HCT116 (cell line): ENCODE data around the gene GRAMD2A. TPM values are rescaled to one million over a fixed set of nuclear protein-coding genes. Genes with fewer than 3 reads are reported as not detected.

Experiments used
- ATAC-seq: fragments of 200-7000 bp; cut with Tn5 transposase; 2 replicates; pipeline ENCODE4 v1.9.1; 2020; ENCODE audit warnings: mild to moderate bottlenecking, moderate library complexity
- BruUV-seq: library from RNA; stranded (reverse); fragments of 400-500 nt; replicated peaks from 2 replicates; lab custom pipeline; 2021; lab: Mats Ljungman, UMichigan
- CTCF ChIA-PET: fragments of 300-600 bp; sonication (Branson Sonifier 250); formaldehyde crosslinking; loops from one replicate; lab custom pipeline; 2021; ENCODE audit warnings: antibody characterized with exemption; lab: Charles Lee
- POLR2A ChIA-PET: fragments of 300-600, 350-600 bp; sonication (Branson Sonifier 250); formaldehyde crosslinking; loops from one replicate; lab custom pipeline; 2021; ENCODE audit warnings: antibody characterized with exemption; lab: Charles Lee
- RAD21 ChIA-PET, 2 experiments: fragments of 300-600 bp; sonication (Branson Sonifier 250); formaldehyde crosslinking; loops; one replicate each; lab custom pipeline; 2023; ENCODE audit warnings: low total read pairs in 2 of 2; ENCODE audit not compliant: uncharacterized antibody in 2 of 2, unreplicated experiment in 2 of 2, low non-redundant PET in 1 of 2; lab: Charles Lee
- DNase-seq: peaks from one replicate; pipeline ENCODE4 v3.0.0-alpha.2; 2010; ENCODE audit warnings: low read depth, low spot score
- H2AFZ ChIP-seq: fragments of 200-600 bp; shearing (Covaris generic), sonication (generic); 2 replicates; pipeline ENCODE4 v1.6.1; 2017; ENCODE audit warnings: low read depth, mixed run types, mixed read lengths, antibody characterized with exemption, low read length; ENCODE audit not compliant: poor library complexity, severe bottlenecking
- H3K27ac ChIP-seq: 2 replicates; pipeline ENCODE4 v1.5.1; 2012; ENCODE audit warnings: low read depth, low read length
- H3K27me3 ChIP-seq: fragments of 200-600 bp; sonication (generic); 2 replicates; pipeline ENCODE4 v1.6.1; 2016; ENCODE audit warnings: mixed run types, low read length, mixed read lengths; ENCODE audit not compliant: insufficient read depth
- H3K36me3 ChIP-seq, 2 experiments: fragments of 200-500 bp in 1 of 2; fragments of 200-600 bp in 1 of 2; sonication (Bioruptor generic) in 1 of 2; sonication (generic) in 1 of 2; 2 replicates each; pipeline versions ENCODE4 v1.5.1 to v1.6.1; 2014 to 2016; ENCODE audit warnings: low read length in 2 of 2, inconsistent platforms in 1 of 2, mixed read lengths in 1 of 2, mixed run types in 1 of 2; ENCODE audit not compliant: insufficient read depth in 2 of 2, control insufficient read depth in 1 of 2
- H3K4me1 ChIP-seq, 2 experiments: fragments of 200-600 bp in 1 of 2; sonication (generic) in 1 of 2; 2 replicates each; pipeline versions ENCODE4 v1.5.1 to v1.6.1; 2012 to 2017; ENCODE audit warnings: low read length in 2 of 2, inconsistent platforms in 1 of 2, mild to moderate bottlenecking in 1 of 2, mixed read lengths in 1 of 2, mixed run types in 1 of 2, moderate library complexity in 1 of 2; ENCODE audit not compliant: insufficient read depth in 2 of 2, control insufficient read depth in 1 of 2
- H3K4me2 ChIP-seq: fragments of 200-600 bp; sonication (generic); 2 replicates; pipeline ENCODE4 v1.6.1; 2017; ENCODE audit warnings: mixed run types, low read length, mixed read lengths
- H3K4me3 ChIP-seq, 2 experiments: fragments of 200-600 bp in 1 of 2; sonication (generic) in 1 of 2; replicated peaks in 1 of 2; 2 replicates each; pipeline ENCODE4 v1.5.1; 2011 to 2016; ENCODE audit warnings: low read length in 2 of 2, control low read depth in 1 of 2, low read depth in 1 of 2, mild to moderate bottlenecking in 1 of 2, mixed read lengths in 1 of 2, mixed run types in 1 of 2
- H3K79me2 ChIP-seq: fragments of 200-600 bp; sonication (generic); 2 replicates; pipeline ENCODE4 v1.6.1; 2017; ENCODE audit warnings: mild to moderate bottlenecking, mixed run types, low read length, moderate library complexity, mixed read lengths; ENCODE audit not compliant: insufficient read depth
- H3K9ac ChIP-seq: fragments of 200-600 bp; sonication (generic); 2 replicates; pipeline ENCODE4 v1.6.1; 2016; ENCODE audit warnings: low read length, mixed read lengths
- H3K9me2 ChIP-seq: fragments of 200-600 bp; sonication (generic), shearing (Covaris generic); 2 replicates; pipeline ENCODE4 v1.6.1; 2017; ENCODE audit warnings: mixed run types, mild to moderate bottlenecking, moderate library complexity; ENCODE audit not compliant: insufficient read depth
- H3K9me3 ChIP-seq, 2 experiments: fragments of 200-500 bp in 1 of 2; fragments of 200-600 bp in 1 of 2; sonication (Bioruptor generic) in 1 of 2; sonication (generic) in 1 of 2; 2 replicates each; pipeline ENCODE4 v1.6.1; 2014 to 2017; ENCODE audit warnings: low read length in 2 of 2, mixed read lengths in 2 of 2, inconsistent platforms in 1 of 2, low read depth in 1 of 2, mild to moderate bottlenecking in 1 of 2, mixed run types in 1 of 2, moderate library complexity in 1 of 2; ENCODE audit not compliant: control insufficient read depth in 1 of 2, insufficient read depth in 1 of 2
- H4K20me1 ChIP-seq: fragments of 200-600 bp; sonication (generic), shearing (Covaris generic); 2 replicates; pipeline ENCODE4 v1.6.1; 2017; ENCODE audit warnings: mixed run types, mild to moderate bottlenecking, moderate library complexity; ENCODE audit not compliant: insufficient read depth
- CTCF ChIP-seq, 3 experiments: fragments of 200-600 bp in 1 of 3; sonication (generic) in 1 of 3; IDR thresholded peaks in 2 of 3; conservative IDR thresholded peaks in 1 of 3; 2 replicates each; pipeline ENCODE4 v1.5.1; 2012 to 2017; ENCODE audit warnings: low read depth in 2 of 3, low read length in 2 of 3, antibody characterized with exemption in 1 of 3, borderline replicate concordance in 1 of 3, control low read depth in 1 of 3, mild to moderate bottlenecking in 1 of 3, mixed read lengths in 1 of 3, mixed run types in 1 of 3, moderate library complexity in 1 of 3; ENCODE audit not compliant: insufficient read depth in 1 of 3
- ELF1 ChIP-seq: IDR thresholded peaks from 2 replicates; pipeline ENCODE4 v1.6.1; 2012; ENCODE audit warnings: low read depth, borderline replicate concordance
- EZH2 ChIP-seq: fragments of 200-600 bp; sonication (generic); IDR thresholded peaks from 2 replicates; pipeline ENCODE4 v1.6.1; 2017; ENCODE audit warnings: antibody characterized with exemption, mixed run types
- EZH2phosphoT487 ChIP-seq: fragments of 200-600 bp; IDR thresholded peaks from 2 replicates; pipeline ENCODE4 v1.6.1; 2018; ENCODE audit warnings: antibody characterized with exemption, borderline replicate concordance
- POLR2A ChIP-seq: IDR thresholded peaks from 2 replicates; pipeline ENCODE4 v1.7.0; 2011; ENCODE audit warnings: borderline replicate concordance; ENCODE audit not compliant: insufficient read depth, insufficient read length; ENCODE audit errors: extremely low read depth
- POLR2AphosphoS5 ChIP-seq: IDR thresholded peaks from 2 replicates; pipeline ENCODE4 v1.6.1; 2011; ENCODE audit warnings: mild to moderate bottlenecking, low read depth, low read length, moderate library complexity
- RAD21 ChIP-seq: IDR thresholded peaks from 2 replicates; pipeline ENCODE4 v1.6.1; 2012; ENCODE audit warnings: low read depth, mild to moderate bottlenecking
- YY1 ChIP-seq: IDR thresholded peaks from 2 replicates; pipeline ENCODE4 v1.6.1; 2011; ENCODE audit warnings: low read length, low read depth, moderate library complexity, mild to moderate bottlenecking; ENCODE audit not compliant: insufficient replicate concordance; ENCODE audit errors: extremely low read depth
- ZFX ChIP-seq: fragments of 450-650 bp; IDR thresholded peaks from 2 replicates; pipeline ENCODE4 v1.6.1; 2017
- intact Hi-C: fragments of 100-400 bp; cut with micrococcal nuclease; formaldehyde crosslinking; loops from 2 replicates; pipeline ENCODE4 v1.10.0; 2022
- total RNA-seq: library from RNA; stranded (reverse); gene quantifications from one replicate; pipeline ENCODE4 v1.2.1, GENCODE V29; 2021; ENCODE audit not compliant: unreplicated experiment
- TF ChIP-seq, protein P1 (sequence below): IDR thresholded peaks from 2 replicates; pipeline ENCODE4 v1.6.1; 2012

GRAMD2A gene
- total RNA-seq, 1 experiment from 2014 or later = 8.0 TPM

DNA sequence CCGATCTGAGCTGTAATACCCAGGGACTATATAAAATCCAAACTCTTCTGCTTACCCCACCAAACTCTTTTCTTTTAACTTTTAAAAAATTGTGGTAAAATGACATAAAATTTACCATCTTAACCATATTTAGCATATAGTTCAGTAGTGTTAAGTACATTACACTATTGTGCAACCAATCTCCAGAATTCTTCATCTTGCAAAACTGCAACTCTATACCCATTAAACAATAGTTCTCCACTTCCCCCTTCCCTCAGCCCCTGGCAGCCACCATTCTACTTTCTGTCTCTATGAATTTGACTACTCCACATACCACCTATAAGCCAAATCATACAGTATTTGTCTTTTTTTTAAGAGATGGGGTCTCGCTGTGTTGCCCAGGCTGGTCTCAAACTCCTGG, 40.7 kb downstream of the GRAMD2A start:
- ChIA-PET POLR2A (no interaction called here), CTCF (interaction anchor here (0.9 to 2.4 kb wide), 8 partner anchors 8 to 413 kb away, joined by 3 to 35 read pairs (median 4); no protein-coding TSS in a partner anchor), RAD21 (interaction anchor here in 1 of 2 experiments (1.6 kb wide), 1 partner anchor 404 kb away, joined by 7 read pairs; no protein-coding TSS in a partner anchor)
- ATAC-seq (no peak), DNase-seq (no peak)
- no peaks in the 10 kb centered on the region for H3K27me3 ChIP-seq
- no peak overlapping the region for H2AFZ ChIP-seq
- TF ChIP-seq EZH2phosphoT487 = no peak
- TF ChIP-seq, protein P1, sequence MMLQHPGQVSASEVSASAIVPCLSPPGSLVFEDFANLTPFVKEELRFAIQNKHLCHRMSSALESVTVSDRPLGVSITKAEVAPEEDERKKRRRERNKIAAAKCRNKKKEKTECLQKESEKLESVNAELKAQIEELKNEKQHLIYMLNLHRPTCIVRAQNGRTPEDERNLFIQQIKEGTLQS = no peak
- no peaks in the 10 kb centered on the region for H3K9me3 ChIP-seq
- no peak overlapping the region for H3K4me3 ChIP-seq
- intact Hi-C loops = loop anchor here (1.0 to 5.0 kb wide), 5 partner anchors 354 to 1185 kb away; no protein-coding TSS in a partner anchor
- BruUV-seq = no TSS peak
- no peak overlapping the region for H3K9ac ChIP-seq
- H3K36me3 ChIP-seq = no peaks in the 10 kb centered on the region
- no peaks in the 10 kb centered on the region for H3K79me2 ChIP-seq
- no peaks in the 10 kb centered on the region for H4K20me1 ChIP-seq
- H3K4me1 ChIP-seq = peaks cover 4 to 12% of the 10 kb centered on the region in 2 experiments; a peak in 3 of 4 replicates
- no peak overlapping the region for H3K27ac ChIP-seq
- no peak overlapping the region for H3K4me2 ChIP-seq
- no peaks in the 10 kb centered on the region for H3K9me2 ChIP-seq

DNA sequence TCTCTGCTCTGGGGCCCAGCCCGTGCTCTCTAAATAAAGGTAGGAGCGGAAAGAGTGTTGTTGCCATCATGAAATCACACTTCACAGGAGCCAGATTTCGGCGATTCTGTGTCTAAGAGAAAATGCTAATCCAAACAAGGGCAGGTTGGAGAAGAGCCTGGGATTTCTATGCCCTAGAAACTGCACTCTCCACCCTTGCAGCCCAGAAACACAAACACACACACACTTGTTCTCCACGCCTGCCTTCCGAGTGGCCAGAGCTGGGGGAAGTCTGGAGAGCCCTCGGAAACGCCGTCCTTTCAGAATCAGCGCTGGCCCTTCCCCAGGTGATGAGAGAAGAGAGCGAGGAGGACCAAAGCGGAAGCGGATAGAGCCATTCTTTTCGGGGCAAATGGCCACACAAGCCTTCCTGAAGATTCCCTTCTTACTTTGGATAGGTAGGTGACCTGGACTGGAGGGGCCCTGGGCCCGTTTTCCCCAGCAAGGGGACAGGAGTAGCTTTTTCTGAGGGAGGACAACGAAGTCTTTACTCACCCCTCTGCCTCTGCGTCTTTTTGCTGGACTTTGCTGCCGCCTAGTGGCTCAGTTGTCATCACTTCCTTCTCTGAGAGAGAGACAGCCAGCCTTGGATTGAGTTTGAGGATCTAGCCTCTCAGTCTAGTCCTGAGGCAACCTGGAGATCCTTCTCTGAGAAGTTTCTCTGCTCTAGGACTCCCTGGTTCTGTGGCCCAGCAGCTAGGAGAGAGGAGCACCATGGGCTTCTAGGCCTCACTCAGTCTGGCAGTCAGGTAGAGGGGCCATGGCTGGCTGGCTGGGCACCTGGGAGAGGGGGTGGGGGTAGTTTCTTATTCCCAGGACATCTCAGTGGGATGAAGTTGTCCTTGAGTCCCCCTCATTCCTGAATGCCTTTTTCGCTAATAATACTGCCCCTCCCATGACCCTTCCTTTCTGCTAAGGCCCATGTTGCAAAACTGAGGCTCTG, 41.7 kb downstream of the GRAMD2A start:
- Histone ChIP-seq H3K4me3 (no peak overlapping the region), H4K20me1 (no peaks in the 10 kb centered on the region), H2AFZ (peak overlapping the region; percentile 65), H3K4me1 (peaks cover 4 to 12% of the 10 kb centered on the region in 2 experiments; a peak in 3 of 4 replicates), H3K79me2 (no peaks in the 10 kb centered on the region), H3K9me3 (no peaks in the 10 kb centered on the region), H3K27me3 (no peaks in the 10 kb centered on the region), H3K27ac (no peak overlapping the region), H3K9ac (no peak overlapping the region), H3K36me3 (no peaks in the 10 kb centered on the region), H3K4me2 (peak overlapping the region; percentile 43), H3K9me2 (no peaks in the 10 kb centered on the region)
- ChIA-PET RAD21 (interaction anchor here (0.8 to 1.6 kb wide), 4 partner anchors 22 to 412 kb away, joined by 3 to 8 read pairs (median 5); no protein-coding TSS in a partner anchor), POLR2A (no interaction called here), CTCF (interaction anchor here (0.6 to 2.4 kb wide), 13 partner anchors 8 to 581 kb away, joined by 3 to 35 read pairs (median 4); no protein-coding TSS in a partner anchor)
- intact Hi-C loops = loop anchor here (1.0 to 5.0 kb wide), 5 partner anchors 353 to 1184 kb away; no protein-coding TSS in a partner anchor
- ATAC-seq = peak; percentile 99
- TF ChIP-seq ZFX (no peak), CTCF (IDR thresholded peaks at IDR 0.05 in 2 of 3, conservative IDR thresholded peaks at IDR 0.05 in 1 of 3; ENCODE audit: borderline replicate concordance in 1 of 3, insufficient read depth in 1 of 3, low read depth in 2 of 3, low read length in 2 of 3) (peak; percentile 74 to 92 (median 84); a peak in 5 of 6 replicates), RAD21 (peak; percentile 95), EZH2 (no peak), YY1 (peak; percentile 29), POLR2AphosphoS5 (no peak), ELF1 (no peak), POLR2A (no peak)
- no TSS peak for BruUV-seq
- peak; percentile 59 for DNase-seq
